Panc1 (cell line): ENCODE results near the gene ZCCHC14. TPM values are rescaled to one million over a fixed set of nuclear protein-coding genes. Genes with fewer than 3 reads are reported as not detected.

ENCODE experiments used
- ATAC-seq: fragments of 200-7000 bp; cut with Tn5 transposase; 2 replicates; pipeline ENCODE4 v1.9.1; 2020; ENCODE audit warnings: mild to moderate bottlenecking, moderate library complexity
- BruUV-seq: library from RNA; stranded (reverse); fragments of 400-500 nt; replicated peaks from 2 replicates; lab custom pipeline; 2021; lab: Mats Ljungman, UMichigan
- CTCF ChIA-PET: fragments of 300-600 bp; sonication (Branson Sonifier 250); formaldehyde crosslinking; loops from one replicate; lab custom pipeline; 2022; ENCODE audit warnings: antibody characterized with exemption; lab: Charles Lee
- POLR2A ChIA-PET: fragments of 300-600 bp; sonication (Branson Sonifier 250); formaldehyde crosslinking; loops from one replicate; lab custom pipeline; 2022; ENCODE audit warnings: antibody characterized with exemption; lab: Charles Lee
- DNase-seq: peaks from one replicate; pipeline ENCODE4 v3.0.0-alpha.2; 2010; ENCODE audit warnings: low read depth, low spot score
- H3K27ac ChIP-seq: 2 replicates; pipeline ENCODE4 v1.5.1; 2011; ENCODE audit warnings: mild to moderate bottlenecking, low read length, inconsistent platforms
- H3K27me3 ChIP-seq: fragments of 200-500 bp; sonication (Bioruptor generic); 2 replicates; pipeline ENCODE4 v1.6.0; 2014; ENCODE audit warnings: low read length, inconsistent platforms; ENCODE audit not compliant: control insufficient read depth, insufficient read depth
- H3K36me3 ChIP-seq: fragments of 200-500 bp; sonication (Bioruptor generic); 2 replicates; pipeline ENCODE4 v1.5.1; 2014; ENCODE audit warnings: inconsistent platforms, mild to moderate bottlenecking, low read length, moderate library complexity; ENCODE audit not compliant: control insufficient read depth, insufficient read depth
- H3K4me1 ChIP-seq: 2 replicates; pipeline ENCODE4 v1.5.1; 2011; ENCODE audit warnings: inconsistent platforms, mild to moderate bottlenecking, low read length, moderate library complexity; ENCODE audit not compliant: control insufficient read depth, insufficient read depth
- H3K4me3 ChIP-seq, 2 experiments: 2 replicates each; pipeline ENCODE4 v1.5.1; 2011 to 2012; ENCODE audit warnings: low read depth in 2 of 2, low read length in 2 of 2, mild to moderate bottlenecking in 2 of 2, inconsistent platforms in 1 of 2, moderate library complexity in 1 of 2
- H3K9me3 ChIP-seq: fragments of 200-500 bp; sonication (Bioruptor generic); 2 replicates; pipeline ENCODE4 v1.5.1; 2014; ENCODE audit warnings: low read depth, mild to moderate bottlenecking, inconsistent platforms, low read length, moderate library complexity; ENCODE audit not compliant: control insufficient read depth, insufficient read depth
- POLR2AphosphoS5 ChIP-seq: IDR thresholded peaks from 2 replicates; pipeline ENCODE4 v1.6.1; 2012; ENCODE audit warnings: mild to moderate bottlenecking, low read depth, low read length, moderate library complexity
- SIN3A ChIP-seq: IDR thresholded peaks from 2 replicates; pipeline ENCODE4 v1.6.1; 2012; ENCODE audit warnings: low read depth, mild to moderate bottlenecking, low read length, moderate library complexity, borderline replicate concordance; ENCODE audit not compliant: insufficient read depth
- TCF7L2 ChIP-seq: IDR thresholded peaks from 2 replicates; pipeline ENCODE4 v1.6.1; 2011; ENCODE audit warnings: mild to moderate bottlenecking, low read depth, low read length, inconsistent platforms
- in situ Hi-C: cut with HindIII; loops from 2 replicates; pipeline ENCODE4 v1.10.0; 2016; ENCODE audit warnings: low sequenced_read_pairs, low pct_unique_long_range_greater_than_20kb
- intact Hi-C: fragments of 100-400 bp; cut with micrococcal nuclease; formaldehyde crosslinking; loops from one replicate; pipeline ENCODE4 v1.10.0; 2022; ENCODE audit not compliant: unreplicated experiment
- total RNA-seq: library from RNA; stranded (reverse); gene quantifications from one replicate; pipeline ENCODE4 v1.2.1, GENCODE V29; 2021; ENCODE audit not compliant: unreplicated experiment
- TF ChIP-seq, protein P1 (sequence below): fragments of 450-650 bp; IDR thresholded peaks from 2 replicates; pipeline ENCODE4 v1.5.1; 2017; ENCODE audit warnings: mild to moderate bottlenecking
- TF ChIP-seq, protein P2 (sequence below), 2 experiments: IDR thresholded peaks; 2 replicates each; pipeline ENCODE4 v1.6.1; 2011 to 2012; ENCODE audit warnings: low read depth in 2 of 2, control low read depth in 1 of 2, low read length in 1 of 2, mild to moderate bottlenecking in 1 of 2, moderate library complexity in 1 of 2; ENCODE audit not compliant: insufficient read depth in 1 of 2

The ZCCHC14 gene
- total RNA-seq, 1 experiment from 2014 or later, result 35.0 TPM

DNA sequence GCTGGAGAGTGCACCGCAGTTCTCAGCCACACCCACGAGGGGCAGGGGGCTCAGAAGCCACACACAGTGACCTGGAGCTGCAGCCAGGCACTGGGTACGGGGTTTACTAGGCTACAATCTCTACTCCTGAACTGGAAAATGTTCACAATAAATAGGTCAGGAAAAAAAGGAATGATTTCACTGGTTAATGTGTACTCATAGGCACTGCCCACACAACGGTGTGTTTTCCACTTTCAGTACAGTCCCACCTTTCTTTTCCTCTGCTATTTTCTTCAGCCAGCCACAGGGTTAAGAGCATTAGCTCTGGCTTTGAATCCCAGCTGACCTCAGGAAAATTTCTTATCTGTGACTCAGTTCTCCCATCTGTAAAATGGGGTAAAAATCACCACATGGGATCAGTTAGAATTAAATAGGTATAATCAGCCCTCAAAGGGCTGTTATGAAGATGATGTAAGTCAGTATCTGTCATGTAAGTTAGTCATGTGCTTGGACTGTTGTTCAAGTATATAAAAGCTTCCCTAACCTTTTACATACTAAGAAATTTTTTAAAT, 35.7 kb downstream of the ZCCHC14 start:
- BruUV-seq, result no TSS peak
- no peak overlapping the region for H3K4me3 ChIP-seq
- peaks cover 25% of the 10 kb centered on the region for H3K4me1 ChIP-seq
- in situ Hi-C loops, result no loop called here
- DNase-seq, result no peak
- H3K27ac ChIP-seq, result peak overlapping the region; percentile 52; the same call in 1 of the 2 replicates
- ChIA-PET CTCF (interaction anchor here (1.0 to 1.3 kb wide), 2 partner anchors 114 to 178 kb away, joined by 3 read pairs; no protein-coding TSS in a partner anchor), POLR2A (no interaction called here)
- peaks cover 2% of the 10 kb centered on the region; the same call in 1 of the 2 replicates for H3K36me3 ChIP-seq
- TF ChIP-seq POLR2AphosphoS5, result no peak
- intact Hi-C loops, result no loop called here
- no peak for ATAC-seq
- H3K27me3 ChIP-seq, result no peaks in the 10 kb centered on the region
- no peaks in the 10 kb centered on the region for H3K9me3 ChIP-seq

DNA sequence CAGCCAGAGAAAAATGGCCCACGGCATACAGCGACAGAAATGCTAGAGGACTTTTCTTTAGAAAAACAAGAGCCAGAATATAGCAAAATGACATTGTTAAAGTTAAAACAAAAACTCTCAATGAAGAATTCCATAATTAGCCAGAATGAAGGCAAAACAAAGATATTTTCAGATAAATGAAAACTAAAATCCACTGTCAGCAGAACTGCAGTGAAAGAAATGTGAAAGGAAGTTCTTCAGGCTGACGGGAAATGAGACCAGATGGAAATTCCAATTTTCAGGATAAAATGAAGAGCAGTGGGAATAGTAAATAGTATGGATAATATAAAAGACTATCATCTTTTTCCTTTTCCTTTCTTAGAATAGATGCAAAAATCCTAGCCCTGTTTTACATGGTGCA, 38.4 kb downstream of the ZCCHC14 start:
- in situ Hi-C loops, result no loop called here
- Histone ChIP-seq H3K36me3 (0 out of 2 replicates have a peak, but pooled peaks cover 2% of the 10 kb centered on the region), H3K27me3 (no peaks in the 10 kb centered on the region), H3K9me3 (no peaks in the 10 kb centered on the region), H3K4me1 (peaks cover 17% of the 10 kb centered on the region), H3K4me3 (no peak overlapping the region), H3K27ac (no peak overlapping the region)
- intact Hi-C loops, result no loop called here
- TF ChIP-seq, protein P1, sequence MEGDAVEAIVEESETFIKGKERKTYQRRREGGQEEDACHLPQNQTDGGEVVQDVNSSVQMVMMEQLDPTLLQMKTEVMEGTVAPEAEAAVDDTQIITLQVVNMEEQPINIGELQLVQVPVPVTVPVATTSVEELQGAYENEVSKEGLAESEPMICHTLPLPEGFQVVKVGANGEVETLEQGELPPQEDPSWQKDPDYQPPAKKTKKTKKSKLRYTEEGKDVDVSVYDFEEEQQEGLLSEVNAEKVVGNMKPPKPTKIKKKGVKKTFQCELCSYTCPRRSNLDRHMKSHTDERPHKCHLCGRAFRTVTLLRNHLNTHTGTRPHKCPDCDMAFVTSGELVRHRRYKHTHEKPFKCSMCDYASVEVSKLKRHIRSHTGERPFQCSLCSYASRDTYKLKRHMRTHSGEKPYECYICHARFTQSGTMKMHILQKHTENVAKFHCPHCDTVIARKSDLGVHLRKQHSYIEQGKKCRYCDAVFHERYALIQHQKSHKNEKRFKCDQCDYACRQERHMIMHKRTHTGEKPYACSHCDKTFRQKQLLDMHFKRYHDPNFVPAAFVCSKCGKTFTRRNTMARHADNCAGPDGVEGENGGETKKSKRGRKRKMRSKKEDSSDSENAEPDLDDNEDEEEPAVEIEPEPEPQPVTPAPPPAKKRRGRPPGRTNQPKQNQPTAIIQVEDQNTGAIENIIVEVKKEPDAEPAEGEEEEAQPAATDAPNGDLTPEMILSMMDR, result no peak
- TF ChIP-seq POLR2AphosphoS5, result no peak
- TF ChIP-seq, protein P2, sequence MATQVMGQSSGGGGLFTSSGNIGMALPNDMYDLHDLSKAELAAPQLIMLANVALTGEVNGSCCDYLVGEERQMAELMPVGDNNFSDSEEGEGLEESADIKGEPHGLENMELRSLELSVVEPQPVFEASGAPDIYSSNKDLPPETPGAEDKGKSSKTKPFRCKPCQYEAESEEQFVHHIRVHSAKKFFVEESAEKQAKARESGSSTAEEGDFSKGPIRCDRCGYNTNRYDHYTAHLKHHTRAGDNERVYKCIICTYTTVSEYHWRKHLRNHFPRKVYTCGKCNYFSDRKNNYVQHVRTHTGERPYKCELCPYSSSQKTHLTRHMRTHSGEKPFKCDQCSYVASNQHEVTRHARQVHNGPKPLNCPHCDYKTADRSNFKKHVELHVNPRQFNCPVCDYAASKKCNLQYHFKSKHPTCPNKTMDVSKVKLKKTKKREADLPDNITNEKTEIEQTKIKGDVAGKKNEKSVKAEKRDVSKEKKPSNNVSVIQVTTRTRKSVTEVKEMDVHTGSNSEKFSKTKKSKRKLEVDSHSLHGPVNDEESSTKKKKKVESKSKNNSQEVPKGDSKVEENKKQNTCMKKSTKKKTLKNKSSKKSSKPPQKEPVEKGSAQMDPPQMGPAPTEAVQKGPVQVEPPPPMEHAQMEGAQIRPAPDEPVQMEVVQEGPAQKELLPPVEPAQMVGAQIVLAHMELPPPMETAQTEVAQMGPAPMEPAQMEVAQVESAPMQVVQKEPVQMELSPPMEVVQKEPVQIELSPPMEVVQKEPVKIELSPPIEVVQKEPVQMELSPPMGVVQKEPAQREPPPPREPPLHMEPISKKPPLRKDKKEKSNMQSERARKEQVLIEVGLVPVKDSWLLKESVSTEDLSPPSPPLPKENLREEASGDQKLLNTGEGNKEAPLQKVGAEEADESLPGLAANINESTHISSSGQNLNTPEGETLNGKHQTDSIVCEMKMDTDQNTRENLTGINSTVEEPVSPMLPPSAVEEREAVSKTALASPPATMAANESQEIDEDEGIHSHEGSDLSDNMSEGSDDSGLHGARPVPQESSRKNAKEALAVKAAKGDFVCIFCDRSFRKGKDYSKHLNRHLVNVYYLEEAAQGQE (IDR thresholded peaks at IDR 0.05; ENCODE audit: insufficient read depth in 1 of 2, low read depth in 2 of 2, low read length in 1 of 2), result no peak
- TF ChIP-seq SIN3A, result no peak
- no peak for TF ChIP-seq TCF7L2
- BruUV-seq, result no TSS peak
- DNase-seq (no peak), ATAC-seq (no peak)
- POLR2A ChIA-PET, result no interaction called here
- CTCF ChIA-PET, result no interaction called here

DNA sequence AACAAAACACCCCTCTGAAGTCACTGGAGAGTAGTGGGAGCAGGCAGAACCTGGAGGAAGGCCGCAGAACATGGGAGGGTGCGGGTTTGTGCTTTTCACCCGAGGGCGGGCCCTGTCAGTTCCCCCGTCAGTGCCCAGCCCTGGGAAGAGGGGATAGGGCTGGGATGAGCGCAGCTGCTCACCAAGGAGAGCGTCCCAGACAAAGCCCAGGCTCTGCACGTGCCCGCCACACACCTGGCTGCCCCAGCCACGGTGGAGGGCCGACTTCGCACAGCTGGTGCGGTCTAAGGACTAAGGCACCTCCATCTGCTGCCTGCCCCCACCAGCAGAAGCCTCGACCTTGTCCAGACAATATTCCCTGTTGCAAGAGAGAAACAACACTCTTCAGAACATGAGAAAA, 39.5 kb downstream of the ZCCHC14 start:
- ChIA-PET POLR2A (no interaction called here), CTCF (no interaction called here)
- H3K4me1 ChIP-seq, result peaks cover 15% of the 10 kb centered on the region
- intact Hi-C loops (no loop called here), in situ Hi-C loops (no loop called here)
- 0 out of 2 replicates have a peak, but pooled peaks cover 2% of the 10 kb centered on the region for H3K36me3 ChIP-seq
- ATAC-seq, result no peak
- no peaks in the 10 kb centered on the region for H3K9me3 ChIP-seq
- no peak for TF ChIP-seq TCF7L2
- TF ChIP-seq POLR2AphosphoS5, result no peak
- TF ChIP-seq, protein P1, result no peak
- TF ChIP-seq, protein P2 (IDR thresholded peaks at IDR 0.05; ENCODE audit: insufficient read depth in 1 of 2, low read depth in 2 of 2, low read length in 1 of 2), result no peak
- TF ChIP-seq SIN3A, result no peak
- BruUV-seq, result no TSS peak
- H3K4me3 ChIP-seq, result no peak overlapping the region
- no peaks in the 10 kb centered on the region for H3K27me3 ChIP-seq
- H3K27ac ChIP-seq, result no peak overlapping the region
- DNase-seq, result no peak
